Activated CD4-positive, alpha-beta T cell treated with anti-CD3 and anti-CD28 coated beads for 1 hour (primary cell): ENCODE data around the gene SLC15A1.

Experiments used
- DNase-seq: peaks from one replicate; pipeline ENCODE4 v3.0.0-alpha.2; 2020

Gene SLC15A1

GRCh38 chr13:98690348-98691022, 62.0 kb downstream of the SLC15A1 start:
- DNase-seq = no peak

DNA sequence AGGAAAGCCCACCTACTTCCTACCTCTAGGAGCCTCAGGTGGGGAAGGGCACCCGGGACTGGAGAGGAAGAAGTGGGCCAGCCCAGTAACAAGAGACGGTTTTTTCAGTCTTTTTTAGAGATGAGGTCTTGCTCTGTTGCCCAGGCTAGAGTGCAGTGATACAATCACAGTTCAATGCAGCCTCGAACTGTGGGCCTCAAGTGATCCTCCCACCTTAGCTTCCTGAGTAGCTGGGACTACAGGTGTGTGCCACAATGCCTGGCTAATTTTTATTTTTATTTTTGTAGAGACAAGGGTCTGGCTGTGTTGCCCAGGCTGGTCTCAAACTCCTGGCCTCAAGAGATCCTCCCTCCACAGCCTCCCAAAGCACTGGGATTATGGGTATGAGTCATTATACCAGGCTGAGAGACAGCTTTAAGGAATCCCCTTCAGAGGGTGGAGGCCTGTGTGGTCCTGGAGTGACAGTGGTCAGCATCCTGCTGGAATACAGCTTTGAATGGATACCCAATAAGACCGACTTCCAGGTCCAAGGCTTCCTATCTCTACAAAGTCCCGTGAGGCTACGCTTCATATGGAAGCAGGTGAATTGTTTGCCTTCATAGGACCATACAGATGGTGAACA, 63.0 kb downstream of the SLC15A1 start:
- no peak for DNase-seq

GRCh38 chr13:98688373-98688772, 64.1 kb downstream of the SLC15A1 start:
- no peak for DNase-seq

DNA sequence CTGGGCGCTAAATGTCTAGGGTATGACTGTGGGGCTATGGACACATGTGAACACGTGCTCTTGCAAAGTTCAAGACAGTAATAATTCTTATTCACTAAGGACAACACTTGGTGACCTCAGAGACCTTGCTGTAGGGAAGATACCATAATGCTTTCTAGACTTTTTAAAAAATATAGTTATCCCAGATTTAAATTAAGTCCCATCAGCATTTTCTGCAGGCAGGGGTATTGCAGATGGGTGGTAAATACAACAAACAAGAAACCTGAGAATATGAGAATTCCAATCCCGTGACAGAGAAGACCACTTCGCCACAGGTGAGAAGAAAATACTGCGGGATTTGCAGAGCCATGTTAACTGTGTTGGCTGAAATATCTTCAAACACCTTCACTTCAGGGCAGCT, 65.2 kb downstream of the SLC15A1 start:
- DNase-seq = no peak

DNA sequence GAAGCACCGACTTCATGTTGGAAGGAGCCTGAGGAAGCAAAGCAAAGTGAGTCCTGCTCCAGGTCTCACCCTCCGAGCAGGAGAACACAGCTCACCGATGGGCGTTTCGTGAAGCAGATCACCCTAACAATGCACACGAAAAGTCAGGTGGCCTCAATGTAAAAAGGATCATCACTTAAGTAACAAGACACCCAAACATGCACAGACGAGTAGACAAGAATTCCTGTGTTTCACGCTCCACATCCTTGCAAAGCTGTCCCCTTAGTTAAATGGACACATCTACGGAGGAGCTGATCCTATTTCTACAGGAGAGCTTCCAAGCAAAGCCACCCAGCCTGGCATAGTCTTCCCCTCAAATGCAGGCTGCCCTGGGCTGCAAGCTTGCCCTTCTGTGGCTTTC, 66.2 kb downstream of the SLC15A1 start:
- no peak for DNase-seq

- no peak for DNase-seq
Observed at GRCh38 chr13:98685146-98685545, 67.3 kb downstream of the SLC15A1 start.

- DNase-seq = no peak
Observed at GRCh38 chr13:98681049-98681448, 71.4 kb downstream of the SLC15A1 start.

DNA sequence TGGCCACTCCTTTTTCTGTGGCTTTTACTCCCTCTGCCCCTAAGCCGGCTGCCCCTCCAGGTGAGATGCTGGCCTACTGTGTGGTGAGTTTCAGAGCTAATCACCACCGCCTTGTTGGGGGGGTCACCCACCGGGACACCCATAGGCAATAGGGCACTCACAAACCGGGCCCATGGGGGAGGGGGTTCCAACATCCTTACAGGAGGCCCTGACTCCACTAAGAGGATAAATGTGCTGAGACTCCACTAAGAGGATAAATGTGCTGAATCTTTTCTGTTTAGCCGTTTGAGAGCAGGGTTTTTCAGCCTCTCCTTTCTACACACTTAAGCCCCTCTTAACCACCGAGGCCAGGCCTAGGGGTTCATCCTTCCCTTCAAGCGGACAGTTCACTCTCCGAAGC, 73.7 kb downstream of the SLC15A1 start:
- DNase-seq = no peak

DNA sequence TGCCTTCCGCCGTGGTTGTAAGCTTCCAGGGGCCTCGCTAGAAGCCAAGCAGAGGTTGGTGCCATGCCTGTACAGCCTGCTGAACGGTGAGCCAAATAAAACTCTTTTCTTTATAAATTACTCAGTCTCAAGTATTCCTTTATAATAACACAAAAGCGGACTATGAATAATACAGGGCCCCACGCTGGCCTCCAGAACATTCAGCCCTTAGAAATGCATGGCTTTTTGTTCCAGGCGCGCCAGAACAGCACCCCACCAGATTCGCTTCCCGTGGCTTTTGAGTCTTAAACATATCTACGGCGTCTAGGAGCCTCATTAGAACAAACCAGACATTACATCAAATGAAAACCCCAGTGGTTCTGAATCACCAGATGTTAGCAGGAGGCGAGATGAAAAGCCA, 75.1 kb downstream of the SLC15A1 start:
- no peak for DNase-seq

DNA sequence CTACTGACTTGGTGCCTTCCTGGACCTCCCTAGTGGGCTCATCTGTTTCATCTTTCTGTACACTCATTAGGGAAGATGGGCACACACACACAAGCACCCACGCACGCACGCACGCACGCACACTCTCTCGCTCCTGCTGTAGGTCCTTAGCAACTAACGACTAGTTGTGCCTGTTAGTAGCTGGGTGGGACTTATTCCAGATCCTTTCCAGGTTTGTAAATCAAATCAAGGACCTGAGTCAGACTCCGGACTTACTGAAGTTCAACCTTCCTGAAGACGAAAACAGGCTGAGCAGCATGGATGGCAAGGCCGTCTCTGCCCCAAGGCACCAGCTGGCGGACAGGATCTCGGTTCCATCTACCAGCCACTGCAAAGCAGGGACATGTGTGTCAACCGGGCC, 76.2 kb downstream of the SLC15A1 start:
- DNase-seq = no peak

GRCh38 chr13:98675837-98676236, 76.6 kb downstream of the SLC15A1 start:
- no peak for DNase-seq

- no peak for DNase-seq
Observed at GRCh38 chr13:98675066-98675465, 77.4 kb downstream of the SLC15A1 start.

- peak; percentile 19 for DNase-seq
Observed at GRCh38 chr13:98672947-98673613, 79.4 kb downstream of the SLC15A1 start.

DNA sequence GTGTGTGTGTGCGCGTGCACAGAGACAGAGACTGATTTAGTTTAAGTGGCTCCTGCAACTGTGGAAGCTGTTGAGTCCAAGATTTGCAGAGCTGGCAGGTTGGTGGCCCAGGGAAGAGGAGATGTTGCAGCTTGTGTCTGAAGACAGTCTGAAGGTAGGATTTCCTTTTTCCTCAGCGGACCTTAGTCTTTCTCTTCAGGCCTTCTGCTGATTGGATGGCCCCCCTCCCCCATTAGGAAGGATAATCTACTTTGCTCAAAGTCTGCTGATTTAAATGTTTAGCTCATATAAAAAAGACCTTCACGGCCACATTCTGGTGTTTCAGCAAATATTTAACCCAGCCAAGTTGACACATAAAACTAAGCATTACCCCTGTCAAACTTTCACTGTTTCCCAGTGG, 84.3 kb downstream of the SLC15A1 start:
- no peak for DNase-seq

GRCh38 chr13:98665638-98665995, 86.9 kb downstream of the SLC15A1 start:
- no peak for DNase-seq

DNA sequence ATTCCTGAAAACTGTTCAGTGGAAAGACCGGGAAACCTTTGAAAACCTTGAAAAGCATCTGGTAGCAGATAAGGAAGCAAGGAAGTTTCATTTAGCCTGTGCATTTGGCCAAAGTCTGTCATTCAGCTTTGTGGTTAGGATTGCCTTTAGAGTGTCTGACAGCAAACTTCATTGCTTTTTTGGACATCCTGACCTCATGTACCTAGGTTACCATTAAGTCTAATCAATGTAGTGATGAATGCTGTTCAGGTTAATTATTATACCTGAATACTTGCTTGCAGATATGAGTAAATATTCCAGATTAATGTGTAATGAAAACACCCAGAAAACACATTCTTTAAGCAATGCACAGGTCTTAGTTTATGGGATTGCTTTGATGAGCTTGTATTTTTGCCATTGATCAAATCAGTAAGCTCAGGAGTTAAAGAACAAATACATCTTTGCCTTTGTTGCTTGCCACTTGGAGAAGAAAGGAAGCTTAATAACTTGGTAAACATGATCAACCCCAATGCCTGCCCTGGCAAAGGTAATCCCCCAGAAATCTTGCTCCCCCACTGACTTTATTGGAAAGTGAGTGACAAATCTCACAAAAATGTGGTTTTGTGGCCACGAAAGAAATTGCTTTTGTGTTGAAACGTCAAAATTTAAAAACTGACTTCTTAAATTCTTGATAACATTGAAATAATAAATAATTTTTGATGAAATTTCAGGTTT, 87.4 kb downstream of the SLC15A1 start:
- DNase-seq = no peak

- no peak for DNase-seq
Observed at GRCh38 chr13:98664510-98664909, 88.0 kb downstream of the SLC15A1 start.

- peak; percentile 24 for DNase-seq
Observed at GRCh38 chr13:98664047-98664446, 88.4 kb downstream of the SLC15A1 start.

DNA sequence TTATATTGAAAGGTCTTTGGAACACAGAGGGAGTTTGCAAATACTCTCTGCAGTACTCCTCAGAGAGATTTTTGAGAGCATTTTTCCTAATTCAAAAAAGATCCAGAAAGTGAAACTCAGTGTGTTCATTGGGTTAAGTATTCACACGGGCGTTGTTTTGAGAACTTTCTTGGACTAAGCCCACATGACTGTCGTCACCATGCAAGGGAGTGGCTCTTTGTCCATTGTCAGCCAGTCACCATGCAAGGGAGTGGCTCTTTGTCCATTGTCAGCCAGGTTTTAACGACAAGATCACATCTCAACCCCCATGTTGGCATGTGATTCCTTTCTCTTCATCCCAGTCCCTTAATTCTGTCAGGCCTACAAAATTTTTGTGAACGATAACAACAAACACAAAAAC, 94.3 kb downstream of the SLC15A1 start:
- DNase-seq = no peak

DNA sequence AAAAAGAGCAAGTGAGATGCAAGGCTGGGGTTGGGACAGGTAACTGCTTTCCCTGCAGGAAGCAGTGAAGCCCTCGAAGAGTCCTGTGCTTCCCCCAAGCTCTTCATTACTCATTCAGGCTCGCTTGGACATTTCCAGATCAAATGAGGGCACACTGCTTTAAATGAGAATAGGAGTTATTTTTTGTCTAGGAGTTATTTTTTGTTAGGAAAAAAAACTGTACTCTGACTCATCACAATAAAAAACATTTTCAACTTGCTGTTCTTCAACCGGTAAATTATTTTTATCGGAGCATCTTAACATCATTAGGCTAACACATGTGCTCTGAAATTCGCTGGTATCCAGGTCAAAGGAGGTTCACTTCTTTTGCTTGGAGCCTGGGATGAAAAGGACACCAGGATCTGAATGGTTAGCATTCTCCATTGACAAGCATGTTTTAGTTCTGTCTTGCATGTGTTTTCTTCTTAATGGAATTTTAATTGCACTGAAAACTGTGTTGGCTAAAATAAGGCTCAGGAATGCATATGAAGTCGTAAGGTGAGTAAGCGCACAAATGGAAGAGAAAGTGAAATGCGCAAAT, 94.9 kb downstream of the SLC15A1 start:
- DNase-seq = no peak

- DNase-seq = no peak
Observed at GRCh38 chr13:98656223-98656622, 96.2 kb downstream of the SLC15A1 start.

DNA sequence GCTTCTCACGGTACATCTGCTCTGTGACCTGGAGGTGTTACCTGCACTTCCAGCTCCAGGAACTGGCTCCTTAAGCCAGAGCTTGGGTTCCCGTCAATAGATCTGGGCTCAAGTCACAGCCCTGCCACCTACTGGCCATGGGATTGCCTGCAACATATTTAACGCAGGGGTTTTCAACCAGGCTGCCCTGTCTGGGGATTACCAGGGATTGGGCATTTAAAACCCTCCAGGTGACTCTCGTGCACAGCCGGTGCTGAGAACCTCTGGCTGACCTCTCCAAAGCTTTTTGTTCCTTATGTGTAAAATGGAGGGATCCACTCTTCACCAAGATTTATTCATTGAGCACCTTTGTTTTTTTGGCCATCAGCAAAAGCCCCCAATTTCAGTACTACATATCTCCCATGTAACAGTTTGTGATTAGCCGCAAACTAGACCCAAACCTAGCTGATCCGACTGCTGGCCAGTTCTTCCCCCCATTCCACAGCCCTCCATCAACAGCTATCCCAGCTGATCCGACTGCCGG, 98.9 kb downstream of the SLC15A1 start:
- peak; percentile 61 for DNase-seq
